Large intestine (tissue), 3 donors: ENCODE results near the gene NFXL1. TPM values are rescaled to one million over a fixed set of nuclear protein-coding genes. Genes with fewer than 3 reads are reported as not detected.

Experiments
- DNase-seq, 2 donors: peaks; one replicate each; pipeline versions ENCODE4 v3.0.0 to v3.0.0-alpha.2; 2013
- H3K27ac ChIP-seq: one replicate; pipeline ENCODE4 v1.5.1; 2013; ENCODE audit warnings: low read length
- H3K27me3 ChIP-seq: 2 replicates; pipeline ENCODE4 v1.6.1; 2013; ENCODE audit warnings: low read length; ENCODE audit not compliant: control insufficient read depth, insufficient read depth
- H3K36me3 ChIP-seq: 2 replicates; pipeline ENCODE4 v1.6.1; 2013; ENCODE audit warnings: low read length; ENCODE audit not compliant: control insufficient read depth, insufficient read depth
- H3K4me1 ChIP-seq: one replicate; pipeline ENCODE4 v1.6.1; 2013; ENCODE audit warnings: low read length; ENCODE audit not compliant: control insufficient read depth, insufficient read depth
- H3K4me3 ChIP-seq: one replicate; pipeline ENCODE4 v1.5.1; 2013; ENCODE audit warnings: low read length
- H3K9me3 ChIP-seq: one replicate; pipeline ENCODE4 v1.6.1; 2013; ENCODE audit warnings: mild to moderate bottlenecking, low read depth, low read length, moderate library complexity; ENCODE audit not compliant: control insufficient read depth
- WGBS: methylation state at CpG from one replicate; pipeline ENCODE4 v1.1.5; 2013; ENCODE audit warnings: low lambda C conversion rate; ENCODE audit not compliant: insufficient coverage; 5-methylcytosine and 5-hydroxymethylcytosine counted together
- polyA plus RNA-seq: library from polyadenylated mRNA; unstranded; fragments of 120-200 nt; gene quantifications from one replicate; pipeline ENCODE4 v1.2.1, GENCODE V29; 2013

Gene NFXL1
- polyA plus RNA-seq, 1 donor, result 15.0 TPM

DNA sequence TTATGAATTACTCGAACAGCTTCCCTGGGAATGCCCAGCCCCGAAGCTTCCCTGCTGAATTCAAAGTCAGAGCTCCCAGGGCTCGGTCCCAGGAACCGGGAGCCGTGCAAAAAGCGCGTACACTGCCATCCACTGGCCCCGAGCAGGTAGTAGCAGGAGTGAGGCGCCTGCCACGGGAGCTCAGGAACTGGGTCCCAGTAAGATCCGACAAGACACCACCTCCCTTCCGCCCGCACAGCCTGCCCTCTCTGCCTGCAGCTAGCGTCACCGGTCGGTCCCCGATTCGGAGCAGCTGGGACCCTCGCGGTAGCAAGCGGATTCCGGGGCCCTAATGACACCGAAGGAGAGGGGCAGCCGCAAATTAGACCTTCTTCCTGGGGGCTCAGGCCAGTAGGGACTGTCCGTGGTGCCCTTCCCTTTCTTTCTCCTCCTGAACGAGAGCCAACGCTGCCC is 77.7 kb downstream of the NFXL1 start:
- WGBS, result no CpG with 5 or more reads among the region's 27 CpGs
- Histone ChIP-seq H3K27me3 (peaks cover 16% of the 10 kb centered on the region), H3K4me1 (peaks cover 7% of the 10 kb centered on the region), H3K4me3 (peak overlapping the region; percentile 45), H3K27ac (no peak overlapping the region), H3K36me3 (no peaks in the 10 kb centered on the region), H3K9me3 (no peaks in the 10 kb centered on the region)
- peak; percentile 51 to 72 for DNase-seq

DNA sequence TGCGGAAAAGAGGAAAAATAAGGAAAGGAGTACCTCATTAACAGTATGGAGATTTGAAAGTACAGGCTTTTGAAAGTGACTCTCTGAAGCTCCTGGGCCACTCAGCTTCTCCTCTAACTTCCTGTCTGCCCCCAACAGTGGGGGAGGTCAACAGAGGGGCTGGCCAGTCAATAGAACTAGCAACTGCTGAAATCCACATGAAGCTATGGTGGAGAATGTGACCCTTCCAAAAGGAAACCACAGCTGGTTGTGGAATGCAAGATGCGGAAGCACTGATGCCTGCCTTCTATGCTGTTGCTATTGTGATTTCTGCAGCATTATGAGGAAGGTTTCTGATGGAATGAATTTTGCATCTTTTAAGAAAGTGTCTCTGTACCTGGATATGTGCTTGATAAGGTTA is 78.9 kb downstream of the NFXL1 start:
- no peak for DNase-seq
- no CpG with 5 or more reads among the region's 2 CpGs for WGBS
- Histone ChIP-seq H3K27me3 (peaks cover 16% of the 10 kb centered on the region), H3K4me3 (no peak overlapping the region), H3K9me3 (no peaks in the 10 kb centered on the region), H3K4me1 (peaks cover 7% of the 10 kb centered on the region), H3K27ac (no peak overlapping the region), H3K36me3 (no peaks in the 10 kb centered on the region)

DNA sequence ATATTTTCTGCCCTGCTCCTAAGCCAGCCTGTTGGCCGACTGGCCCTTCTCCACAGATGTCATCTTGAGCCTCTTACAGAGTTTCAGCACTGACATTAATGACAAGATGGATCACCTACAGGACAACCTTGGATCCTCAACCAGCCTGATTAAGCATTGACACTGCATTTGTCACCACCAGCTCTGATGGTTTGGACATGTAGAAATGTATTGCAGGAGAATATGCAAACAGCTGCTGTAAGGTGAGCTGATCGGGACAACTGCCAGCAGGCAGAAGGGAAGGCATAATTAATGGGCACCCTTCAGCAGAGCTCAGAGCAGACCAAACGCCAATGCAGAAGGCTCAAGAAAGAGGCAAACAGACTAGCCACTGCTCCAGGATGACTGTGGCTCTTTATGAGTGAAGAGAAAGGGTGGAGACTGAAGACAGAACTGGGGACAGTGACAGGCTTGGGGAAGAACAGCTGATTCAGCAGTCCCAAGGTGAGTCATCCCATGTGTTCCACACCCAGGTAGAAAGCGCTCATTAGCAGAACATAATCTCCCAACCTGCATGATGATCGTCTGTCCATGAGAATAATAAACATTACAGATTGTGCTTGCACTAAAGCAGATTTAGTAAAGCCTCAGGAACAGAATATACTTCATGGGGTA is 83.2 kb downstream of the NFXL1 start:
- Histone ChIP-seq H3K27me3 (peaks cover 9% of the 10 kb centered on the region), H3K4me3 (no peak overlapping the region), H3K4me1 (peaks cover 7% of the 10 kb centered on the region), H3K9me3 (no peaks in the 10 kb centered on the region), H3K27ac (no peak overlapping the region), H3K36me3 (no peaks in the 10 kb centered on the region)
- DNase-seq, result peak; percentile 12 to 23
- WGBS, result no CpG with 5 or more reads among the region's 5 CpGs

DNA sequence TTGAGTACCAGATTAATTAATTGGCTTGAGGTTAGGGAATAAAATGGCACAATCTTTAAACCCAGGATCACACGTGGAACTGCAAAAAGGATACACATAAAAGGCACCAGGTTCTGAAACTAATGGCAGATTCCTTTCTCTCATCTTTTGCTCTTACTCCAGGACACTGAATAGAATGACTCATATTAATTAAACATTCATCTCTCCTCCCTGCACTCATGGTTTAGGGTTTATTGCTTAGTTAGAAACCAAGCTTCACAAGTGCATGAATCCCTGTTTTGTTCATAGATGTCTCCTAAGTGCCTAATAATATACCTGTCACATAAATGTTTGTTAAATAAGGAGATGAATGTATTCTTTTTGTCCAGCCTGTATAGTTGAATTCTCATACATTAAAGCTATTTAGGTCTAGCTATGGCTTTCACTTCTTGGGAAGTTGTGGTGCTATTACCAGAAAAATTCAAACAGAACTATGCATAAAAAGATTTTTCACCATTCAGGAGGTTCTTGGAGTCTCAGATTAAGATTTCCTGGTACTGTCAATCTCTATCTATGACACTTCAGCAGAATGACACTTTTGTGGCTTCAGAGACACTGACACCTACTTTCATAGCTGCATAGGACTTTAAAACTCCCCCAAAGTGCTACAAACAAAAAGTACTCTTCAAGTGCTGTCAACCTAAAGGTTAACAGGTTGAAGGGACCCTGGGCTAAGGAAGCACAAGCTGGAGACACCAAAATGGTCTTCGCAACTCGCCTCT is 83.9 kb downstream of the NFXL1 start:
- Histone ChIP-seq H3K4me1 (peaks cover under 1% of the 10 kb centered on the region), H3K27ac (no peak overlapping the region), H3K36me3 (no peaks in the 10 kb centered on the region), H3K27me3 (peaks cover 3% of the 10 kb centered on the region), H3K4me3 (no peak overlapping the region), H3K9me3 (no peaks in the 10 kb centered on the region)
- WGBS, result no CpG with 5 or more reads among the region's 3 CpGs
- no peak for DNase-seq

DNA sequence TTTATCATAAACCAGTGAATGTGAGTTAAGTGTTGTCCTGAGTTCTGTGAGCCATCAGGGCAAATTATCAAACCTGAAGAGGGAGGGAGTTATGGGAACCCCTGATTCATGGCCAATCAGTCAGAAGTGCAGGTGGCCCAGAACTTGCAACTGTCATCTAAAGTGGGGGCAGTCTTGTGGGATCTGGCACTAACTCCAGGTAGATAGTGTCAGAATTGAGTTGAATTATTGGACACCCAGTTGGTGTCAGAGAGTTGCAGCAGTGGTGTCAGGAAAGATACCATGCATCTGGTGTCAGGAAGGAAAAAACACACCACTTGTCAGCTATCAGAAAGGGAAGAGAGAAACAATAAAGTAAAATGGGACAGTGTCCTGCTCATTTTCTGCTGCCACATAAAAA is 84.9 kb downstream of the NFXL1 start:
- H3K27me3 ChIP-seq, result no peaks in the 10 kb centered on the region
- H3K4me3 ChIP-seq, result no peak overlapping the region
- no peaks in the 10 kb centered on the region for H3K4me1 ChIP-seq
- no peak for DNase-seq
- no peak overlapping the region for H3K27ac ChIP-seq
- H3K36me3 ChIP-seq, result no peaks in the 10 kb centered on the region
- no peaks in the 10 kb centered on the region for H3K9me3 ChIP-seq

DNA sequence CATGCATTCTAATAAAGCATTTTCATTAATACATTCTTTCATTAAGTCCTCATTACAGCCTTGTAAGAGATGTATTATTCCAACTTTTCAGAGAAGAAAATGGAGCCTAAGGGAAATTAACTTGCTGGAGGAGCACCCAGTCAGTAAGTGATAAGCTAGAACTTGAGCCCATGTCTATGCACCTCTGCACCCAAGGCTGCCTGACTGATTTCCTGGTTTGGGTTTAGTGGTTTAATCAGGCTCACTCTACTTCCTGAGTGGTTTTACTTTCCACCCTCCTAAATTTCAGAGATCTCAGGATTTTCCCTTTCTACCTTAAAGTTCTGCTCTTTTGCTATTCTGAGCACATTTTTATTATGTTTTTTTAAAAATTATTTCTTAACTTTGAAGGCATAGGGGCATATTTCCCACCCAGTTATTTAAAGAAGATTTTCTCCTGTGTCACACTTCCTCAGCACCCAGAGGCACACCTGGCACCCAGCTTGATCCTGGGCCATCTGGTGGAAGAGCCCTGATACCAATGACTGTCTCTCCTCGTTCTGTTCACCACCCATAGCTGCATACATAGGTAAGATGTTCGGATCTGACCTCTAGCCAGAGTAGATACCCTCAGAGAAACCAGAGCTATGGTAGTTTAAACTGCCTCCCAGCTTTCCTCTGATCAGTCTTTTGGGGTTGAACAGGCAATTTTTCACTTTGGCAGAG is 86.9 kb downstream of the NFXL1 start:
- Histone ChIP-seq H3K36me3 (no peaks in the 10 kb centered on the region), H3K27ac (no peak overlapping the region), H3K9me3 (no peaks in the 10 kb centered on the region), H3K4me1 (no peaks in the 10 kb centered on the region), H3K4me3 (no peak overlapping the region), H3K27me3 (peaks cover 3% of the 10 kb centered on the region)
- WGBS, result no CpG with 5 or more reads among the region's 2 CpGs
- no peak for DNase-seq

DNA sequence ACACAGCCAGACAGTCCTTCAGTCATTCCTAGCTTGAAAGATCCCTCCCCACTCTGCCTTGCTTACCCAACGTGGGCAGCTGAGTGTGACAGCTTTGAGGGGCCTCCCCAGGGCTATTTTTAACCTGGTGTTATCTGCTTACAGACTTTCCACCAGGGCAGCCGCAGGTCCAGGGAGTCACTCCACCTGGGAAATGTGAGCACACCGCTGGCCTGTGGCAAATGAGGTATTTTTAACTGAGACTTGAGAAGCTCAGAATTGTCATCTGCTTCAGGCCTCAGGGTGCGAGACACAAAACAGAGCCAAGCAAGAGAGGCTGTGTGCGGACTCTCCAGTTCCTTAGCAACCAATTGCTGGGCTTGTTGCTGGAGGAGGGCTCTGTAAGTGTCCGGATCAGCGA is 89.5 kb downstream of the NFXL1 start:
- DNase-seq, result peak; percentile 9 to 14
- Histone ChIP-seq H3K4me1 (no peaks in the 10 kb centered on the region), H3K4me3 (no peak overlapping the region), H3K9me3 (no peaks in the 10 kb centered on the region), H3K27ac (no peak overlapping the region), H3K27me3 (peaks cover 3% of the 10 kb centered on the region), H3K36me3 (no peaks in the 10 kb centered on the region)
- WGBS, result no CpG with 5 or more reads among the region's 7 CpGs

DNA sequence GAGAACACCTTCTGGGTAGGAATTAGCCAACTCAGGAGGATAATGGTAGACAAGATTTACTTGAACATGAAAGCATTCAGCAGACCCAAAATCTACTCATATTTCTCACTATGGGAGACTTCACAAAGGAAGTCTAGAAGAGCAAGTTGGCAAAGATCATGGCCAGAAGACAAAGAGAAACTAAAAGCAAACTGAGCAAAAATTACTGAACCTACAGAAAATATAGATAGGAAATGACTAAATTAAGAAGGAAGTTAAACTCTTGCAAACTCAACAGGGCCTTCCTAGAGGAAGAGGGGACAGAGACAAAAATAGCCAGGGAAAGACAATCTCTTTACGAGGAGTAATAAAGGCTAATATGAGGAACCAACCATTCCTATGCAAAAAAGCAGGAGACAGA is 95.2 kb downstream of the NFXL1 start:
- DNase-seq, result no peak
- H3K4me1 ChIP-seq, result no peaks in the 10 kb centered on the region
- H3K27ac ChIP-seq, result no peak overlapping the region
- no peaks in the 10 kb centered on the region for H3K36me3 ChIP-seq
- H3K4me3 ChIP-seq, result no peak overlapping the region
- no peaks in the 10 kb centered on the region for H3K9me3 ChIP-seq
- WGBS, result no CpG with 5 or more reads among the region's 1 CpG
- peaks cover 3% of the 10 kb centered on the region for H3K27me3 ChIP-seq

DNA sequence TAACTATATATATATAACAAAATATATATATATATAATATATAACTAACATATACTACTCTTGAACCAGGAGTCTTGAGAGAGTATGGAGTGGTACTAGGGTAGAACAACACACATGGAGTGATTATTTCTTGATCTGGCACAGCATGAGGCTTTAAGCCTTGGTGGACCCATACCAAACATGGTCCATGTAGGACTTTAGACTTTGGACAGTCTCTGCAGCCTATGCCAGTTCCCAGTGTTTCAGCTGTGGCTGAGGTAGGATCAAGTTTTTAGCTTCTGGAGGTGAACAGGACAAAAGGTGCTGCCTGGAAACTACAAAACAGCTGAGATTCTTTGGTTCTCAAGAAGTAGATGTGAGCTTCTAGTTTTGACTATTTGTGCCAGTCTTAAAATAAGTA is 97.1 kb downstream of the NFXL1 start:
- no peak overlapping the region for H3K4me3 ChIP-seq
- no peaks in the 10 kb centered on the region for H3K9me3 ChIP-seq
- DNase-seq, result no peak
- no peaks in the 10 kb centered on the region for H3K27me3 ChIP-seq
- H3K27ac ChIP-seq, result no peak overlapping the region
- H3K36me3 ChIP-seq, result no peaks in the 10 kb centered on the region
- H3K4me1 ChIP-seq, result no peaks in the 10 kb centered on the region

DNA sequence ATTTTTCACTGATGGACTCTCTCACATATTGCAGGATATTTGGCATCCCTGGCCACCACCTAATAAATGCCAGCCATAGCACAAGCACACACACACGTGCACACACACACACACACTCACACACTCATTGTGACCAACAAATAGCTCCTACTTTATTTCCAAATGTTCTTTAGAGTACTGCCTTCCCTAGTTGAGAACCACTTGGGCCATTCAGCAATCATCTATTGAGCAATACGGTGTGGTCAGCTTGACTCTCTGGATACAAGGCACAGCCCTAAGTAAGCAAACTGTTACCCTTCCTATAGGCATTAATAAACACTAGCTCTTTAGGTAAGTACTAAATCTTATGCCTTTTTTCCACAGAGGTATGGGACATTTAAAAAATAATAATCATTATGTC is 97.6 kb downstream of the NFXL1 start:
- no peaks in the 10 kb centered on the region for H3K36me3 ChIP-seq
- H3K4me1 ChIP-seq, result no peaks in the 10 kb centered on the region
- no peak overlapping the region for H3K4me3 ChIP-seq
- no CpG with 5 or more reads among the region's 2 CpGs for WGBS
- no peaks in the 10 kb centered on the region for H3K27me3 ChIP-seq
- no peak overlapping the region for H3K27ac ChIP-seq
- no peaks in the 10 kb centered on the region for H3K9me3 ChIP-seq
- DNase-seq, result no peak
